H9 (cell line): Measurements from ENCODE around the gene MTHFD2. TPM values are rescaled to one million over a fixed set of nuclear protein-coding genes. Genes with fewer than 3 reads are reported as not detected.

Experiments
- DNase-seq: peaks from one replicate; pipeline ENCODE4 v3.0.0-alpha.2; 2017
- H2AFZ ChIP-seq: one replicate; pipeline ENCODE4 v1.6.1; 2013; ENCODE audit warnings: mild to moderate bottlenecking, low read length, control low read depth, moderate library complexity
- H2AK5ac ChIP-seq: 2 replicates; pipeline ENCODE4 v1.6.1; 2013; ENCODE audit warnings: low read length, control low read depth, mixed read lengths; ENCODE audit not compliant: insufficient read length
- H2BK120ac ChIP-seq: one replicate; pipeline ENCODE4 v1.6.1; 2013; ENCODE audit warnings: low read depth, mild to moderate bottlenecking, low read length, control low read depth, inconsistent platforms; ENCODE audit not compliant: poor library complexity, severe bottlenecking
- H2BK12ac ChIP-seq: 2 replicates; pipeline ENCODE4 v1.6.1; 2013; ENCODE audit warnings: low read length, control low read depth, mixed read lengths, low read depth; ENCODE audit not compliant: insufficient read length
- H2BK15ac ChIP-seq: 2 replicates; pipeline ENCODE4 v1.6.1; 2013; ENCODE audit warnings: low read depth, low read length, control low read depth
- H2BK20ac ChIP-seq: one replicate; pipeline ENCODE4 v1.6.1; 2013; ENCODE audit warnings: low read depth, mild to moderate bottlenecking, low read length, control low read depth, inconsistent platforms; ENCODE audit not compliant: poor library complexity, severe bottlenecking
- H2BK5ac ChIP-seq: 2 replicates; pipeline ENCODE4 v1.6.1; 2013; ENCODE audit warnings: low read length, control low read depth, mixed read lengths; ENCODE audit not compliant: insufficient read length
- H3K14ac ChIP-seq: 2 replicates; pipeline ENCODE4 v1.6.1; 2013; ENCODE audit warnings: low read length, control low read depth; ENCODE audit not compliant: insufficient read depth
- H3K18ac ChIP-seq: 2 replicates; pipeline ENCODE4 v1.6.1; 2013; ENCODE audit warnings: low read depth, mild to moderate bottlenecking, mixed read lengths, low read length, control low read depth; ENCODE audit not compliant: insufficient read length
- H3K23ac ChIP-seq: 2 replicates; pipeline ENCODE4 v1.6.1; 2013; ENCODE audit warnings: low read length, control low read depth, mixed read lengths, low read depth; ENCODE audit not compliant: insufficient read length
- H3K23me2 ChIP-seq: 2 replicates; pipeline ENCODE4 v1.6.1; 2013; ENCODE audit warnings: low read depth, mild to moderate bottlenecking, mixed read lengths, low read length, control low read depth; ENCODE audit not compliant: insufficient read length, poor library complexity, severe bottlenecking
- H3K27ac ChIP-seq: 2 replicates; pipeline ENCODE4 v1.5.1; 2013; ENCODE audit warnings: low read length, control low read depth, mixed read lengths, low read depth; ENCODE audit not compliant: insufficient read length
- H3K27me3 ChIP-seq: 2 replicates; pipeline ENCODE4 v1.6.1; 2013; ENCODE audit warnings: low read length, control low read depth, inconsistent platforms; ENCODE audit not compliant: insufficient read depth
- H3K4ac ChIP-seq: 2 replicates; pipeline ENCODE4 v1.6.1; 2013; ENCODE audit warnings: low read depth, mild to moderate bottlenecking, control low read depth, inconsistent platforms, low read length, moderate library complexity
- H3K4me1 ChIP-seq: 2 replicates; pipeline ENCODE4 v1.6.1; 2013; ENCODE audit warnings: low read length, control low read depth, inconsistent platforms; ENCODE audit not compliant: insufficient read depth
- H3K4me2 ChIP-seq: 2 replicates; pipeline ENCODE4 v1.6.1; 2013; ENCODE audit warnings: low read length, control low read depth, mixed read lengths; ENCODE audit not compliant: insufficient read length, insufficient read depth
- H3K56ac ChIP-seq: 2 replicates; pipeline ENCODE4 v1.6.1; 2013; ENCODE audit warnings: low read depth, mild to moderate bottlenecking, mixed read lengths, low read length, control low read depth; ENCODE audit not compliant: insufficient read length
- H3K79me1 ChIP-seq: 2 replicates; pipeline ENCODE4 v1.6.1; 2013; ENCODE audit warnings: low read depth, mild to moderate bottlenecking, moderate library complexity, low read length, control low read depth, inconsistent platforms; ENCODE audit not compliant: insufficient read depth, poor library complexity, severe bottlenecking
- H3K79me2 ChIP-seq: 2 replicates; pipeline ENCODE4 v1.6.1; 2013; ENCODE audit warnings: low read length, control low read depth, inconsistent platforms; ENCODE audit not compliant: insufficient read depth
- H3K9ac ChIP-seq: 2 replicates; pipeline ENCODE4 v1.6.1; 2013; ENCODE audit warnings: low read length, control low read depth, mixed read lengths; ENCODE audit not compliant: insufficient read length; ENCODE audit errors: extremely low read depth
- H3K9me3 ChIP-seq: one replicate; pipeline ENCODE4 v1.6.1; 2013; ENCODE audit warnings: low read depth, low read length, inconsistent platforms; ENCODE audit not compliant: control insufficient read depth
- H3T11ph ChIP-seq: one replicate; pipeline ENCODE4 v1.6.1; 2013; ENCODE audit warnings: mild to moderate bottlenecking, low read length, control low read depth, inconsistent platforms
- H4K20me1 ChIP-seq: one replicate; pipeline ENCODE4 v1.6.1; 2013; ENCODE audit not compliant: control insufficient read depth, insufficient read length, insufficient read depth
- H4K5ac ChIP-seq: 2 replicates; pipeline ENCODE4 v1.6.1; 2013; ENCODE audit warnings: low read depth, mild to moderate bottlenecking, mixed read lengths, low read length, control low read depth; ENCODE audit not compliant: insufficient read length
- H4K8ac ChIP-seq: replicated peaks from 2 replicates; pipeline ENCODE4 v1.6.1; 2013; ENCODE audit warnings: low read length, control low read depth, mixed read lengths, low read depth; ENCODE audit not compliant: insufficient read length
- H4K91ac ChIP-seq: 2 replicates; pipeline ENCODE4 v1.6.1; 2013; ENCODE audit warnings: low read depth, mild to moderate bottlenecking, moderate library complexity, mixed read lengths, low read length, control low read depth; ENCODE audit not compliant: insufficient read length
- H3K27ac Mint-ChIP-seq, 3 experiments: 2 replicates in 2 of 3; 3 replicates in 1 of 3; pipeline ENCODE4 v1.8.0; 2020 to 2021; ENCODE audit warnings: mixed read lengths in 3 of 3, mild to moderate bottlenecking in 1 of 3, moderate library complexity in 1 of 3
- H3K27me3 Mint-ChIP-seq: 2 replicates; pipeline ENCODE4 v1.8.0; 2021; ENCODE audit warnings: low read depth, mild to moderate bottlenecking, moderate library complexity, mixed read lengths
- H3K36me3 Mint-ChIP-seq, 3 experiments: 2 replicates in 2 of 3; 3 replicates in 1 of 3; pipeline ENCODE4 v1.8.0; 2020 to 2021; ENCODE audit warnings: low read depth in 3 of 3, mixed read lengths in 3 of 3; ENCODE audit not compliant: insufficient read depth in 1 of 3
- H3K4me1 Mint-ChIP-seq, 2 experiments: 2 replicates each; pipeline ENCODE4 v1.8.0; 2020; ENCODE audit warnings: mixed read lengths in 2 of 2
- H3K4me3 Mint-ChIP-seq, 2 experiments: 2 replicates in 1 of 2; 3 replicates in 1 of 2; pipeline ENCODE4 v1.8.0; 2020 to 2021; ENCODE audit warnings: mild to moderate bottlenecking in 2 of 2, mixed read lengths in 2 of 2, moderate library complexity in 1 of 2
- H3K9me3 Mint-ChIP-seq, 2 experiments: 2 replicates in 1 of 2; 3 replicates in 1 of 2; pipeline ENCODE4 v1.8.0; 2020; ENCODE audit warnings: mild to moderate bottlenecking in 2 of 2, mixed read lengths in 2 of 2, moderate library complexity in 1 of 2
- CTCF ChIP-seq: fragments of 200-600 bp; sonication (generic); conservative IDR thresholded peaks from 3 replicates; pipeline ENCODE4 v1.8.0; 2021; ENCODE audit warnings: antibody characterized with exemption, mild to moderate bottlenecking
- WGBS: extraction: QIAGEN DNeasy Blood & Tissue Kit; methylation state at CpG from one replicate; pipeline ENCODE4 v1.1.7; 2013; ENCODE audit warnings: missing lambda C conversion rate, low lambda C conversion rate, mixed read lengths; ENCODE audit not compliant: insufficient read length; ENCODE audit errors: extremely low coverage; 5-methylcytosine and 5-hydroxymethylcytosine counted together
- total RNA-seq: library from RNA; stranded (reverse); gene quantifications from 2 replicates; pipeline ENCODE4 v1.2.1, GENCODE V29; 2021

MTHFD2 gene
- total RNA-seq, 1 experiment from 2014 or later: 201 TPM

GRCh38 chr2:74225698-74226459 is 27.5 kb downstream of the MTHFD2 start:
- Histone ChIP-seq H3K9ac (no peak overlapping the region), H3K27ac (no peak overlapping the region)
- no CpG with 5 or more reads among the region's 4 CpGs for WGBS

More at GRCh38 chr2:74225698-74226459, 27.5 kb downstream of the MTHFD2 start:
- Histone ChIP-seq H3K4me1 (no peaks in the 10 kb centered on the region), H2BK120ac (no peak overlapping the region), H3K23ac (no peak overlapping the region), H3T11ph (no peak overlapping the region), H3K9me3 (no peaks in the 10 kb centered on the region), H2AK5ac (no peak overlapping the region), H3K14ac (no peak overlapping the region), H3K4me2 (no peak overlapping the region), H2BK20ac (no peak overlapping the region), H3K79me2 (no peaks in the 10 kb centered on the region), H2BK12ac (no peak overlapping the region), H3K23me2 (no peaks in the 10 kb centered on the region), H4K8ac (no peak overlapping the region), H2BK15ac (no peak overlapping the region), H3K56ac (no peak overlapping the region), H3K4ac (no peak overlapping the region), H4K91ac (no peak overlapping the region), H3K79me1 (no peaks in the 10 kb centered on the region), H3K27me3 (no peaks in the 10 kb centered on the region), H2BK5ac (no peak overlapping the region), H4K5ac (no peak overlapping the region), H2AFZ (no peak overlapping the region), H4K20me1 (no peaks in the 10 kb centered on the region), H3K18ac (no peak overlapping the region)
- Mint-ChIP-seq H3K4me3 (no peak overlapping the region), H3K9me3 (no peaks in the 10 kb centered on the region), H3K27me3 (peaks cover 16% of the 10 kb centered on the region), H3K36me3 (peaks cover 0 to 12% (median 0%) of the 10 kb centered on the region in 3 experiments; a peak in 3 of 7 replicates), H3K4me1 (peaks cover 13 to 21% of the 10 kb centered on the region in 2 experiments), H3K27ac (no peak overlapping the region)
- no peak for DNase-seq
- TF ChIP-seq CTCF: no peak
